Panc1 (cell line): Measurements from ENCODE around the gene SVIL. TPM values are rescaled to one million over a fixed set of nuclear protein-coding genes. Genes with fewer than 3 reads are reported as not detected.
"Not testable (repeated sequence)": the region's sequence is repeated elsewhere in the genome, so short reads cannot be mapped to it uniquely, and the experiment has no call there.

Source experiments
- ATAC-seq: fragments of 200-7000 bp; cut with Tn5 transposase; 2 replicates; pipeline ENCODE4 v1.9.1; 2020; ENCODE audit warnings: mild to moderate bottlenecking, moderate library complexity
- BruUV-seq: library from RNA; stranded (reverse); fragments of 400-500 nt; replicated peaks from 2 replicates; lab custom pipeline; 2021; lab: Mats Ljungman, UMichigan
- CTCF ChIA-PET: fragments of 300-600 bp; sonication (Branson Sonifier 250); formaldehyde crosslinking; loops from one replicate; lab custom pipeline; 2022; ENCODE audit warnings: antibody characterized with exemption; lab: Charles Lee
- POLR2A ChIA-PET: fragments of 300-600 bp; sonication (Branson Sonifier 250); formaldehyde crosslinking; loops from one replicate; lab custom pipeline; 2022; ENCODE audit warnings: antibody characterized with exemption; lab: Charles Lee
- DNase-seq: peaks from one replicate; pipeline ENCODE4 v3.0.0-alpha.2; 2010; ENCODE audit warnings: low read depth, low spot score
- H3K27ac ChIP-seq: 2 replicates; pipeline ENCODE4 v1.5.1; 2011; ENCODE audit warnings: mild to moderate bottlenecking, low read length, inconsistent platforms
- H3K27me3 ChIP-seq: fragments of 200-500 bp; sonication (Bioruptor generic); 2 replicates; pipeline ENCODE4 v1.6.0; 2014; ENCODE audit warnings: low read length, inconsistent platforms; ENCODE audit not compliant: control insufficient read depth, insufficient read depth
- H3K36me3 ChIP-seq: fragments of 200-500 bp; sonication (Bioruptor generic); 2 replicates; pipeline ENCODE4 v1.5.1; 2014; ENCODE audit warnings: inconsistent platforms, mild to moderate bottlenecking, low read length, moderate library complexity; ENCODE audit not compliant: control insufficient read depth, insufficient read depth
- H3K4me1 ChIP-seq: 2 replicates; pipeline ENCODE4 v1.5.1; 2011; ENCODE audit warnings: inconsistent platforms, mild to moderate bottlenecking, low read length, moderate library complexity; ENCODE audit not compliant: control insufficient read depth, insufficient read depth
- H3K4me3 ChIP-seq, 2 experiments: 2 replicates each; pipeline ENCODE4 v1.5.1; 2011 to 2012; ENCODE audit warnings: low read depth in 2 of 2, low read length in 2 of 2, mild to moderate bottlenecking in 2 of 2, inconsistent platforms in 1 of 2, moderate library complexity in 1 of 2
- H3K9me3 ChIP-seq: fragments of 200-500 bp; sonication (Bioruptor generic); 2 replicates; pipeline ENCODE4 v1.5.1; 2014; ENCODE audit warnings: low read depth, mild to moderate bottlenecking, inconsistent platforms, low read length, moderate library complexity; ENCODE audit not compliant: control insufficient read depth, insufficient read depth
- CTCF ChIP-seq: fragments of 450-650 bp; IDR thresholded peaks from 2 replicates; pipeline ENCODE4 v1.5.1; 2017; ENCODE audit warnings: mild to moderate bottlenecking
- POLR2AphosphoS5 ChIP-seq: IDR thresholded peaks from 2 replicates; pipeline ENCODE4 v1.6.1; 2012; ENCODE audit warnings: mild to moderate bottlenecking, low read depth, low read length, moderate library complexity
- REST ChIP-seq, 2 experiments: IDR thresholded peaks; 2 replicates each; pipeline ENCODE4 v1.6.1; 2011 to 2012; ENCODE audit warnings: low read depth in 2 of 2, control low read depth in 1 of 2, low read length in 1 of 2, mild to moderate bottlenecking in 1 of 2, moderate library complexity in 1 of 2; ENCODE audit not compliant: insufficient read depth in 1 of 2
- SIN3A ChIP-seq: IDR thresholded peaks from 2 replicates; pipeline ENCODE4 v1.6.1; 2012; ENCODE audit warnings: low read depth, mild to moderate bottlenecking, low read length, moderate library complexity, borderline replicate concordance; ENCODE audit not compliant: insufficient read depth
- TCF7L2 ChIP-seq: IDR thresholded peaks from 2 replicates; pipeline ENCODE4 v1.6.1; 2011; ENCODE audit warnings: mild to moderate bottlenecking, low read depth, low read length, inconsistent platforms
- in situ Hi-C: cut with HindIII; loops from 2 replicates; pipeline ENCODE4 v1.10.0; 2016; ENCODE audit warnings: low sequenced_read_pairs, low pct_unique_long_range_greater_than_20kb
- intact Hi-C: fragments of 100-400 bp; cut with micrococcal nuclease; formaldehyde crosslinking; loops from one replicate; pipeline ENCODE4 v1.10.0; 2022; ENCODE audit not compliant: unreplicated experiment
- total RNA-seq: library from RNA; stranded (reverse); gene quantifications from one replicate; pipeline ENCODE4 v1.2.1, GENCODE V29; 2021; ENCODE audit not compliant: unreplicated experiment

SVIL gene
- total RNA-seq, 1 experiment from 2014 or later = 72.8 TPM

- CTCF ChIA-PET = no interaction called here
- POLR2A ChIA-PET = no interaction called here
- ATAC-seq = no peak
- BruUV-seq = no TSS peak
- TF ChIP-seq SIN3A (no peak), POLR2AphosphoS5 (no peak), CTCF (no peak), TCF7L2 (no peak), REST (IDR thresholded peaks at IDR 0.05; ENCODE audit: insufficient read depth in 1 of 2, low read depth in 2 of 2, low read length in 1 of 2) (no peak)
- intact Hi-C loops (no loop called here), in situ Hi-C loops (no loop called here)
- no peaks in the 10 kb centered on the region for H3K27me3 ChIP-seq
- DNase-seq = no peak
- H3K4me3 ChIP-seq = no peak overlapping the region
- no peaks in the 10 kb centered on the region for H3K4me1 ChIP-seq
- no peaks in the 10 kb centered on the region; the same call in 1 of the 2 replicates for H3K9me3 ChIP-seq
- no peak overlapping the region for H3K27ac ChIP-seq
- H3K36me3 ChIP-seq = no peaks in the 10 kb centered on the region
Observed at GRCh38 chr10:29440981-29441380, 193.8 kb downstream of the SVIL start.

GRCh38 chr10:29439005-29439404, 195.8 kb downstream of the SVIL start:
- BruUV-seq, H3K36me3 ChIP-seq, H3K9me3 ChIP-seq, intact Hi-C loops, H3K27ac ChIP-seq, in situ Hi-C loops, POLR2A ChIA-PET, ATAC-seq, H3K4me3 ChIP-seq, H3K4me1 ChIP-seq, DNase-seq, CTCF ChIA-PET, H3K27me3 ChIP-seq: not testable (repeated sequence)

- DNase-seq (no peak), ATAC-seq (no peak)
- no TSS peak for BruUV-seq
- Histone ChIP-seq H3K4me3 (no peak overlapping the region), H3K27ac (no peak overlapping the region), H3K4me1 (no peaks in the 10 kb centered on the region), H3K27me3 (no peaks in the 10 kb centered on the region), H3K9me3 (no peaks in the 10 kb centered on the region; the same call in 1 of the 2 replicates), H3K36me3 (no peaks in the 10 kb centered on the region)
- ChIA-PET POLR2A (no interaction called here), CTCF (no interaction called here)
- TF ChIP-seq TCF7L2 (no peak), CTCF (no peak)
- intact Hi-C loops (no loop called here), in situ Hi-C loops (no loop called here)
Observed at GRCh38 chr10:29438271-29438670, 196.5 kb downstream of the SVIL start.
